ENCODE measurements around the gene KLHDC8A. TPM values are rescaled to one million over a fixed set of nuclear protein-coding genes. Genes with fewer than 3 reads are reported as not detected.

Gene KLHDC8A
- total and polyA plus RNA-seq, 2 experiments from 2014 or later = 0.71 to 1.2 TPM

DNA sequence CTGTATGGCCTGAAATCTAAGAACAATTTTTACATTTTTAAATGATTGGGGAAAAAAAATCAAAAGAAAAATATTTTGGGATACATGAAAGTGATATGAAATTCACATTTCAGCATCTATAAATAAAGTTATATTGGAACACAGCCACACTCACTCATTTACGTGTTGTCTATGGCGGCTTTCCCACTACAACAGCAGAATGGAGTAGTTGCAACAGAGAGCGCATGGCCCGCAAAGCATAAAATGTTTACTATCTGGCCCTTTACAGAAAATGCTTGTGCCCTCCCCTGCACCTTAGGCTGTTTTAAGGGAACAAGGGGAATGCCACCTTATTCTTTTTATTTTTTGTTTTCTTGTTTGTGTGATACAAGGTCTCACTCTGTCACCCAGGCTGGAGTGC, 3.5 kb downstream of the KLHDC8A start:
- Histone ChIP-seq H3K9me3 (ENCODE audit: low read depth) (no peaks in the 10 kb centered on the region), H3K4me1 (ENCODE audit: low read depth) (no peaks in the 10 kb centered on the region), H3K4me3 (no peak overlapping the region), H3K27me3 (no peaks in the 10 kb centered on the region), H3K36me3 (no peaks in the 10 kb centered on the region), H3K27ac (no peak overlapping the region)
- DNase-seq (ENCODE audit: low read depth in 1 of 2, low spot score in 1 of 2) = no peak
- TF ChIP-seq, protein P1, sequence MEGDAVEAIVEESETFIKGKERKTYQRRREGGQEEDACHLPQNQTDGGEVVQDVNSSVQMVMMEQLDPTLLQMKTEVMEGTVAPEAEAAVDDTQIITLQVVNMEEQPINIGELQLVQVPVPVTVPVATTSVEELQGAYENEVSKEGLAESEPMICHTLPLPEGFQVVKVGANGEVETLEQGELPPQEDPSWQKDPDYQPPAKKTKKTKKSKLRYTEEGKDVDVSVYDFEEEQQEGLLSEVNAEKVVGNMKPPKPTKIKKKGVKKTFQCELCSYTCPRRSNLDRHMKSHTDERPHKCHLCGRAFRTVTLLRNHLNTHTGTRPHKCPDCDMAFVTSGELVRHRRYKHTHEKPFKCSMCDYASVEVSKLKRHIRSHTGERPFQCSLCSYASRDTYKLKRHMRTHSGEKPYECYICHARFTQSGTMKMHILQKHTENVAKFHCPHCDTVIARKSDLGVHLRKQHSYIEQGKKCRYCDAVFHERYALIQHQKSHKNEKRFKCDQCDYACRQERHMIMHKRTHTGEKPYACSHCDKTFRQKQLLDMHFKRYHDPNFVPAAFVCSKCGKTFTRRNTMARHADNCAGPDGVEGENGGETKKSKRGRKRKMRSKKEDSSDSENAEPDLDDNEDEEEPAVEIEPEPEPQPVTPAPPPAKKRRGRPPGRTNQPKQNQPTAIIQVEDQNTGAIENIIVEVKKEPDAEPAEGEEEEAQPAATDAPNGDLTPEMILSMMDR (IDR thresholded peaks at IDR 0.05; ENCODE audit: low read depth, low read length) = no peak

DNA sequence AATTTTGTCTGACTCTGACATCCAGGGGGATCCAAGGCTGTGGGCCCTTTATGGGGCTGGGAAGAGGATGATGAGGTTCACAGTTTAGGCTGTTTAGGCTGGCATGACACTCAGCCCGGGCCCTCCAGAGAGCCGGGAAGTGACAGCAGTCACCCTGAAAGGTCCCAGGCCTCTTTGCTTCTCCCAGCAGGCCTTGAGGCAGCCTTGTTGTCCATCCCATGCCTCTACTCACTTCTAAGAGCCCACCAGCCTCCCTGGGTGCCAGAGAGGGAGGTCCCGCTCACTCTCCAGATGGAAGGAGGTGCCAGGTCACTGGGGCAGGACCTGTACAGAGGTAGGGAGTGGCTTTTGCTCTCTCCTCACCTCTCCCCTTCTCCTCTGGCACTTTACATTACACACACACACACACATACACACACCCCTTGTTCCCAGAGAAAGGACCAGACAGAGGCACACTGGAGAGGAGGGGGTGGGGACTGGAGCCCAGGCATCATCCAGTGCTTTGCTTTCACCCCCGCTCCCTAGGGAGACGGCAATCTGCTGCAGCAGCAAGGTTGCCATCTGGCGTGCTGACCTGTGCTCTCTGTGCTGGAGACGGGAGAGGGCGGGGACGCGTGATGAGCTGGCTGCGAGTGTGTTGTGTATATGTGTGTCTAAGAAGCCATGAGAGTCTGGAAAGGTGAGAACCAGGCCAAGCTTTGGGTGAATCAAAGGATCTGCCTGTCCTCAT, 4.6 kb downstream of the KLHDC8A start:
- Histone ChIP-seq H3K27ac (no peak overlapping the region), H3K36me3 (no peaks in the 10 kb centered on the region), H3K9me3 (ENCODE audit: low read depth) (no peaks in the 10 kb centered on the region), H3K27me3 (no peaks in the 10 kb centered on the region), H3K4me3 (no peak overlapping the region), H3K4me1 (ENCODE audit: low read depth) (no peaks in the 10 kb centered on the region)
- TF ChIP-seq, protein P1 (IDR thresholded peaks at IDR 0.05; ENCODE audit: low read depth, low read length) = no peak
- DNase-seq (ENCODE audit: low read depth in 1 of 2, low spot score in 1 of 2) = peak in 1 of 2 donors; percentile 40

DNA sequence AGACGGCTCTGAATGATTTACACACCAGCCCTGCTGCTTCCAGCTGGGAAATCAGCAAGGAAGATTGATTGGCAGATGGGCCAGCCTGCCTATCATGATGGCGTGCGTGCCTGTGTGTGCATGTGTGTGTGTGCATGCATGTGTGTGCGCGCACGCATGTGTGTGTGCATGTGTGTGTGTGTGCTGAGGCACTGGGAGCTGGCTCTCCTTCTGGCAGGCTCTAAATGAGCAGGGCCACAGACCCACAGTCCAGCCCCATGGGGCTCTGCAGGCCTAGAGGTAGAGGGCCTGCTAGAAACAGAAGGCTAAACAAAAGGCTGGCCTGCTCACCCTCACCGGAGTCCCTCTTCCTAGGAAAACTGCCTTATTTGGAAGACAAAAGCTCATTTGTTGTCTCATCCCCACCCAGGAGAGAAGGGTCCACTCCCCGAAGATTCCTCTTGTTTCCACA, 6.0 kb downstream of the KLHDC8A start:
- H3K4me1 ChIP-seq (ENCODE audit: low read depth) = no peaks in the 10 kb centered on the region
- DNase-seq (ENCODE audit: low read depth in 1 of 2, low spot score in 1 of 2) = no peak
- H3K27ac ChIP-seq = no peak overlapping the region
- peaks cover 10% of the 10 kb centered on the region for H3K27me3 ChIP-seq
- no peaks in the 10 kb centered on the region for H3K9me3 ChIP-seq (ENCODE audit: low read depth)
- H3K4me3 ChIP-seq = no peak overlapping the region
- TF ChIP-seq, protein P1 (IDR thresholded peaks at IDR 0.05; ENCODE audit: low read depth, low read length) = no peak
- no peaks in the 10 kb centered on the region for H3K36me3 ChIP-seq

DNA sequence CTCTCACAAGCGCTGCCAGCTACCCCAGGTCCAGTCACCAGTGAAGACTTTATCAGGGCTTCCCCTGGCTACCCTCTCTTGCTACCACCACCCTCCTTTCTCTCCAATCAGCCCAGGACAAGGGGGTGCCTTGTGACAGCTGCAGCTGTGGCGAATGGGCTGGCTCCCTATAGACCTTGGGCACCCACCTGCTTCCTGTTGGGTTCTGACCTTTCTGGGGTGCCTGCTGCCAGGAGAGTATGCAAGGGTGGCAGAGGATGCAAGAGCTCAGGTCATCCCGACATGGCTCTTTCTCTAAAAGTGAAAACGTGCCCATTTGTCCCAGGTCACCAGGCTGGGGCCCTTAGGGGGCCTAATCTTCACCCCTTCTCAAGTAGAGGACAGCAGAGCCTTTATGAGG, 6.6 kb downstream of the KLHDC8A start:
- TF ChIP-seq, protein P1 (IDR thresholded peaks at IDR 0.05; ENCODE audit: low read depth, low read length) = no peak
- no peaks in the 10 kb centered on the region for H3K9me3 ChIP-seq (ENCODE audit: low read depth)
- H3K4me3 ChIP-seq = no peak overlapping the region
- no peak for DNase-seq (ENCODE audit: low read depth in 1 of 2, low spot score in 1 of 2)
- no peaks in the 10 kb centered on the region for H3K4me1 ChIP-seq (ENCODE audit: low read depth)
- H3K27ac ChIP-seq = no peak overlapping the region
- H3K27me3 ChIP-seq = peaks cover 13% of the 10 kb centered on the region
- H3K36me3 ChIP-seq = no peaks in the 10 kb centered on the region

DNA sequence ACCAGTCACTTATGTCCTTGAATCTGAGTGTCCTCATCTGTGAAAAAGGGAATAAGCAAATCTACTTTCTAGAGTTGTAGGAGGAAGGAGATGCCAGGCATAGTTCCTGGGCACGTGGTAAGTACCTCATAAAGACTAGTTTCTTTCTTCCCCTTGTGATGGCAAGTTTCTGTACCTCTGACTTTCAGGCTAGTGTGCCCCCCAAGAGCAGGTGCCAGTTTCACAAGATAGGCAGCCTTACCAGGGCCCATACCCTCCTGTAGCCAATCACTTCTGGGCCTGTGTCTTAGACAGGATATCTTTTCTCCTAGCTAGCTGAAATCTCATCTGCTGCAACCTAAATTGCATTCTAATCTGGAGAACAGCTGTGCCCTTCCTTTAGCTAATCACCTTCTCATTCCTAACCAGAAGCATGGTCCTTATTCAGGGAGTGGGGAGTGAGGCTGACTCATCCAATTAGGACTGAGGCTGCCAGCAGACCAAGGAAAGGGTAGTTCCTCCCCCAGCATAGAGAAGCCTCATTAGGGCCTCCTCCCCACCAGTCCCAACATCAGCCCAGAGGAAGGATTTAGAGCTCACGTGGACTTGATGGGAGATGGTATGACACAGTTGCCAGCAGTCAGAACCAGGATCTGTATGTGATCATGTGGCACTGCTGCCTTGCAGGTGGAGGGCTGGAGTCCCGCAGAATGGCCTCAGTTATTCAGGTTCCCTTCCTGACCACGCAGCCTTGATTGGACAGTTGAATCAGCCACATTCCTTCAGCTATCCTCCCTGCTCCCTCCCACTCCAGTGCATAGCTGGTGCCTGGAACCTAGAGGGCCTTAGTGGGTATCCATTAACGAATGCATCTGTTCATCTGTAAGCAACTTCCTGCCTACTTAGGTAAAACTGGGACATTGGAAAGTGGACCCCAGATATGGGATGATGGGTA, 7.9 kb downstream of the KLHDC8A start:
- peaks cover 26% of the 10 kb centered on the region for H3K27me3 ChIP-seq
- H3K36me3 ChIP-seq = no peaks in the 10 kb centered on the region
- no peak overlapping the region for H3K4me3 ChIP-seq
- H3K4me1 ChIP-seq (ENCODE audit: low read depth) = no peaks in the 10 kb centered on the region
- no peaks in the 10 kb centered on the region for H3K9me3 ChIP-seq (ENCODE audit: low read depth)
- TF ChIP-seq, protein P1 (IDR thresholded peaks at IDR 0.05; ENCODE audit: low read depth, low read length) = no peak
- no peak for DNase-seq (ENCODE audit: low read depth in 1 of 2, low spot score in 1 of 2)
- no peak overlapping the region for H3K27ac ChIP-seq

Data from cardiac muscle cell (in vitro differentiated cells and primary cell).